ENCODE measurements around the gene RSPO3.
"Not testable (repeated sequence)": the region's sequence is repeated elsewhere in the genome, so short reads cannot be mapped to it uniquely, and the experiment has no call there.

Gene RSPO3, protein sequence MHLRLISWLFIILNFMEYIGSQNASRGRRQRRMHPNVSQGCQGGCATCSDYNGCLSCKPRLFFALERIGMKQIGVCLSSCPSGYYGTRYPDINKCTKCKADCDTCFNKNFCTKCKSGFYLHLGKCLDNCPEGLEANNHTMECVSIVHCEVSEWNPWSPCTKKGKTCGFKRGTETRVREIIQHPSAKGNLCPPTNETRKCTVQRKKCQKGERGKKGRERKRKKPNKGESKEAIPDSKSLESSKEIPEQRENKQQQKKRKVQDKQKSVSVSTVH

GRCh38 chr6:127118298-127119101 is at the start of gene RSPO3:
TSS of gene RSPO3 (plus strand) at chr6:127118671. CDS start at chr6:127119193, 522 bp downstream.
- DNase-seq, result peak in 1 of 2 donors; percentile 35

GRCh38 chr6:127069659-127070279 is 48.7 kb upstream of the RSPO3 start:
- DNase-seq, result no peak

DNA sequence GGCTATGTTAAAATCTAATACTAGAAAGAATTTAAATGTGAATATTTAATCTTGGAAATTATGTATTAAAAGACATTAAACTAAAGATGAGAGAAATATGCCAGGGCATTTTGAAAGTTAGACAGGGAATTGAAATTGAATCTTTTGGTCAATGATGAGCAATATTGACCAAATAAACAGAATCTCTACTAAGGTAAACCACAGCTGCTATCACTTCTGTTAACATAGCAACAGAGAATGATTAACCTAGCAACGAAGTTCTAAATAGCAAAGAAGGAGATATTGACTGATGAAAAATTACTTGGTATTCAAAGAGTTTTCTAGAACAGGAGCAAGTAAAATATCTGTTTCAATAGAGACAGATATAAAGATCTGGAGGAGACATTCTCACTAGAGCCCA is 45.2 kb upstream of the RSPO3 start:
- DNase-seq, result no peak

GRCh38 chr6:127076466-127076865 is 42.0 kb upstream of the RSPO3 start:
- DNase-seq, result no peak

DNA sequence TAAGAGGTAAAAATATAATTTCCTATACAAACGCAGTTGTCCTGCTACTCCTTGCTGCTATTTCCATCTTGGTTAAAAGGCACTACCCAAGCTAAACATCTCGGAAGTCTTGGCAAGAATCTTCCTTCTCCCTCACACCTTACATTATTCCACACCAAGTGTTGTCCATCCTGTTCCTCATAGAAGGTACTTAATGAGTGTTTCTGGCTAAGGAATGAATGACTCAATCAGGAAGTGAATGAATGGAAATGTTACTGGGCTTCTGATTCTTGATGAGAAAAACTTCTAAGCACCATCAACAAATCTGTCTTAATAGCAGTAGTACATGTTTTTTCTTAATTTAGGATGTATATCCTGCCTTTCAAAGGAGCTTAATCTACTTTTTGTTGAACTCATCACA is 40.6 kb upstream of the RSPO3 start:
- DNase-seq, result no peak

GRCh38 chr6:127078669-127079068 is 39.8 kb upstream of the RSPO3 start:
- DNase-seq, result no peak

DNA sequence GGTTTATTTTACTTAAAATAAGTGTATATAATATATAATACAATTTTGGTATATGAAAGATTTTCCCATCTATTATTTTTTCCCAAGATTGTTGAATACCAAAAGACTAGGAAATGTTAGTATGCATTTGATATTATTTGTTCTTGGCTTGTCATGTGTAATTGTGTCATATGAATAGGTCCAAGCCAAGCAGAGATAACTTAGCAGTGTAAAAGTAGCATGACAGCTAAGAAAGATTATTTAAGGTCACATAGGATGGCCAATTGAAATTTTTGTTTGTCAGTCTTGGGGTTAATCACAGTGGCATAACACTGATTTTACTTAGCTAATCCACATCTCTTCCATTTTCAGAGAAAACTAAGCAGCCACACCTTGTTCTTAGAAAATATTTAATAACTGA is 38.8 kb upstream of the RSPO3 start:
- DNase-seq, result no peak

DNA sequence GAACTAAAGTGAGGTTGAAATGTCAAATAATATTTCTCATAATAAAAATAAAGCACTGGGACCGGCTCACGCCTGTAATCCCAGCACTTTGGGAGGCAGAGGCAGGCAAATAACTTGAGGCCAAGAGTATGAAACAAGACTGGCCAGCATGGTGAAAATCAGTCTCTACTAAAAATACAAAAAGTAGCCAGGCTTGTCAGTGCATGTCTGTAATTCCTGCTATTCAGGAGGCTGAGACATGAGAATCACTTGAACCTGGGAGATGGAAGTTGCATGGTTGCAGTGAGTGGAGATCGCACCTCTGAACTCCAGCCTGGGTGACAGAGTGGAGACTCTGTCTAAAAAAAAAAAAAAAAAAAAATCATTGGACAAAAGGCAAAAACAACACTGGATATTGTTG is 38.4 kb upstream of the RSPO3 start:
- DNase-seq, result no peak

DNA sequence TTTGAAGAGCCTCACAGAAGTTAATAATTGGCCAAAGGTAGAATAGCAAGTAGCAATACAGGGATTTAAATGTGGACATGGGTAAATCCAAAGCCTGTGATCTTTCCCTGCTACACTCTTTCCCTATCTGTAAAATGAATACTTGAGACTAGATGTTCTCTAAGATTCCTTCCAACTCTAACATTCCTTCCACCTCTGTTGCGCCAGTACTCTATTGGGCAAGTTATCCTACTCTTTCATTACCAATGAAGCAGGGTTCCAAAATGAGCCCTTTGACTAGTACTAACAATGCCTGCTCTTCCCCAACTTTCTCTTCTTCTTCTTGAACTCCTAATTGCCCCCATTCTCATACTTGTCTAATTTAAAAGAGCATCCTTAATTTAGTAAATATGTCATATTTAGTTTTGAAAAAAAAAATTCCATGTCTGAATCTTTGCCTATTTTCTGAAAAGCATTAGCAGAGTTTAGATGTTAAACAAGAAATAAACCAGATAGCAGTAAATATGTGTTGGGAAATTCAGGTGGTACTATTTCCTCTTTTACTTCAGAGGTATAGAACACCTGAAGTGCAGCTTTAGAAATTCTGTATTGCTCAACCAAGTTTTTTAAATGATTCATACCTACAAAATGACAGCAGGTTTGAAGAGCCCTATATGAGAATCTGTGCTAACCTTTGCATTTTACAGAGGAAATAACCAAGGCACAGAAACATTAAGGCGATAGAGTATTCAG is 35.1 kb upstream of the RSPO3 start:
- DNase-seq, result no peak

DNA sequence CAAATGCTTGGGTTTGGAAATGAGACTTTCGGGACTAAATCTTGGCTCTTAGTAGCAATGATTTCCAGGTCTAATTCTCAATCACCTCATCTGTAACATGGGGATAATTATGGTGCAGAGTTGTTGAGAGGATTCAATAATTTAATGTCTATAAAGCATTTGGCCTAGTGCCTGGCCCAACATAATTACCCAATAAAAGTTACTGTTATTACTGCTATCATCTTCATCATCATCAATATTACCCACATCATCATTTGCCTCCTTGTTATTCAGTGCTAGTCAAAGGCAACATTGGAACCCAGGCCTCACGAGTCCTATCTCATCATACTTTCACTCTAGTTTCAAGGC is 34.5 kb upstream of the RSPO3 start:
- no peak for DNase-seq

GRCh38 chr6:127085181-127085580 is 33.3 kb upstream of the RSPO3 start:
- no peak for DNase-seq

- DNase-seq, result no peak
These were observed 28.4 kb upstream of the RSPO3 start for GRCh38 chr6:127090051-127090450.

DNA sequence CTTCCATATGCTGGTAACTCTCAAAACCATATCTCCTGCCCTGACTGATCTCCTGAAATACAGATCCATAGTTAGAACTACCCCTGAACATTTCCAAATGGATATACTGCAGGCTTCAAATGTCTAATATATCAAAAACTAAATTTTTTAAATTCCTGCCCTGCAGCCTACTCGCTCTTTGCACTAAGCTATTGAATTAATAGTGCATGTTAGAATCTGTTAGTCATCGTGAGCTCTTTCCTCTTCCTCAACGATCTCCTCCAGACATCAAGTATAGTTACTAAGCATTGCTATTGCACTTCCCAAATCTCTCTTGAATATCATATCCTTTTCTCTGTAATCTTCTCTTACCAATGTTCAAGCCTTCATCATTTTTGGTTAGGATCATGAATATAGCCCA is 26.0 kb upstream of the RSPO3 start:
- no peak for DNase-seq

DNA sequence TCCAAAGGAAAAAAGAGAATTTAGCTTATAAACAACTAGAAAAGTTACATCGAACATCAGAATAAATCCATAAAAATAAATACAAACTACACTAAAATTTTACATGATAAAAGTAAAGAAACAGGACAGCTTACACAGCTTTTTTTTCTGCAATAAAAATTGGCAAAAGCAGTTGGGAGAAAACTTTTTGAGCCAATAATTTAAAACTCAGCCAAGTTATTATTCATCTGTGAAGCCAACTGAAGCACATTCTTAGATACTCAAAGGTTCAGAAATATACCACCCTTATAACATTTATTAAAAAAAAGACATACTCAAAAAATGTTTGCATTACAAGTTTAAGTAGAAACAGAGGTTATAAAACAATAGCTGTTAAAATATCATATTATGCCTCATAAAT is 23.7 kb upstream of the RSPO3 start:
- no peak for DNase-seq

DNA sequence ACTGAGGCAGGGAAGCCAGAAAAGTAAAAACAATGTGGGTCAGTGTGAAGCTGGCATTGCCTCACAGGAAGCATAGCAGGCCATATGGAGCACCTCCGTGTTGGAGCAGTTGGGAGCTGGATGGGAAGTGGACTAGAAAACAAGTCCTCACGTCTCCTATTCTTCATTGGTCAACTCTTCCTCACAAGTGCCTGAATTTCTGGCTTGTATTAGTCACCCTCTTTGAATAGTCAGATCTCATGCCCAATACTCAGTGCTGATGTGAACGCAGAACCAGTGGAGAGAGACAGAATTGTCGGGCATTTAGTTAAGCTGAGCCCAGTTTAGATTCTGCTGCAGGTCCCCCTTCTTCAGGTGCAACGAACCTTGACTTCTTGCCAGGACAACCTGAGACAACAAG is 22.3 kb upstream of the RSPO3 start:
- no peak for DNase-seq

DNA sequence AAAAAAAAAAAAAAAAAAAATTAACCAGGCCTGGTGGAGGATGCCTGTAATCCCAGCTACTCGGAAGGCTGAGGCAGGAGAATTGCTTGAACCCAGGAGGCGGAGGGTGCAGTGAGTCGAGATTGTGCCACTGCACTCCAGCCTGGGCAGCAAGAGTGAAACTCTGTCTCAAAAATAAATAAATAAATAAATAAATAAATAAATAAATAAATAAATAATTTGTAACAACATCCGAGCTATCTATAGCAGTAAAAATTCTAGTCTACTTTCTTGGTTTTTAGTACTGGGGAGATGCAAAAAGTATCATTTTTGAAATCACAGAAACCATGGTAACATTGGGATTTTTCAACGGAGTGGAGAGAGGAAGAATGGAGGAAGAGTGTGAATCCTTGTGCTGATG is 21.0 kb upstream of the RSPO3 start:
- DNase-seq, result not testable (repeated sequence)

GRCh38 chr6:127100510-127101140 is 17.8 kb upstream of the RSPO3 start:
- DNase-seq, result peak; percentile 42 to 56

DNA sequence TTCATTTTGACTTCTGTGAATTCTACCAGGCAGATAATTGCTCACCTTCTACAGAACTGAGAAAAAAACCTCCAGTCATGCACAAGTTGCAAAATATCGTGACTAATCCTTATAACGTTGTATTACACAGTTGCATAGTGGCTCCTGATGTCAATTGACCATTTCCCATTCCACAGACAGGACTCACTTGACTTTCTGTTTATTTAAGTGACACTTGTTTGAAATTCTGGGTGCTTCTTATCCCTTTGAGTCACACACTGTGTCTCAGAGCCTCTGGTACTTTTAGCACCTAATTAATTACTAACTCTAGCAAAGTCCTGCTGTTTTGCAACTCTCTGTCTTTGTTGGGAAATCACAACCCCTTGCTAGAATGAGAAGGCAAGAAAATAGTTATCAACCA is 16.2 kb upstream of the RSPO3 start:
- DNase-seq, result peak; percentile 87 to 88

DNA sequence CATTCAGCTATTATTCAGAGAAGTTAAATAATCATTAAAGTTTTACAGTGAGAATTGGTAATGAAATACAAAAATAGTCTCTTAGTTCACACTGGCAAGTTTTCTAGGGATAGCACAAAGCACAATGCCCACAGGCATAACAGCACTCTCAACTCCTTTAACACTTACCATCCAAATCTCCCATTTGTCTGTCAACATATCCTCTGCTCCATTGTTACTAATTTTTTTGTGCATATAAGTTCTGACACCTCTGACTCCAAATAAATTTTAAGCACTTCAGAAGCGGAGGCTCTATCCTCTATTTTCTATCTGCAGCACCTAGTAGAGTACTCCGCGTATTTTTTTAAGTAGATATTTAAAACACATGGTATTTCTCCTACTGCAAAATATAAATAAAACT is 15.6 kb upstream of the RSPO3 start:
- no peak for DNase-seq

DNA sequence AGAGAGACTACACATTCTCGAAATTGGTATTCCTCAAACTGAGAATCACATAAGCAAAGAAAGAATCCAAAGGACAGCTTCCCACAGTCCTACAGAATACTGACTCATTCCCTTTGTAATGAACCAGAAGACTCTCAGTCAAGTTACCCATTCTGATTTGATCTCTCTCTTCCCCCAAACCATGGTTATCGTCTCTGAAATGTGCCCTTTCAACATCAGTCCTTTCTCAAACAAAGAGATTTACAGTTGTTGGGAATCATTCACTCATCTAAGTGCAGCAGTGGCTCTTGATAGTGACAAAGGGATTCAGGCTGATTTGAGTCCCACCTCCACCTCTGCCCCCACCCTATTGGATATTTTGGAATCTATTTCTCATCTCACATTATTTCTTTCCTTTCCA is 15.0 kb upstream of the RSPO3 start:
- DNase-seq, result no peak

- DNase-seq, result peak; percentile 37 to 55
These were observed 10.6 kb upstream of the RSPO3 start for GRCh38 chr6:127107916-127108315.

DNA sequence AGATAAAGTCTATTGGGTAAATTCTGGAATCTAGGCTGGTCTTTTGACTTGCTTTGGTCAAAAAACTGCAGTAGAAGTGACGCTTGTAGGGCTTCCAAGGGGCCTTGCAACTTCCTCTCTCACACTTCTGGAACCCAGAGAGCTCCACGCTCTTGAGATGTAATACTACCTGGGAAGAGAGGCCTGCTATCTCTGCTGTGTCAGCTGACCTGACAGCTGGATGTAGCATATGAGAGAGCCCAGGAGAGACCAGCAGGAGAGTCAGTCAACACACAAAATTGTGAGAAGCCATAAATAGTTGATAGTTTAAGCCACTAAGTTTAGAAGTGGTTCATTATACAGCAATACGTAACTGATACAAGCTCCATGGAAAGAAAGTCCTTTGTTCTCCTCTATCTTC is 7.8 kb upstream of the RSPO3 start:
- no peak for DNase-seq

DNA sequence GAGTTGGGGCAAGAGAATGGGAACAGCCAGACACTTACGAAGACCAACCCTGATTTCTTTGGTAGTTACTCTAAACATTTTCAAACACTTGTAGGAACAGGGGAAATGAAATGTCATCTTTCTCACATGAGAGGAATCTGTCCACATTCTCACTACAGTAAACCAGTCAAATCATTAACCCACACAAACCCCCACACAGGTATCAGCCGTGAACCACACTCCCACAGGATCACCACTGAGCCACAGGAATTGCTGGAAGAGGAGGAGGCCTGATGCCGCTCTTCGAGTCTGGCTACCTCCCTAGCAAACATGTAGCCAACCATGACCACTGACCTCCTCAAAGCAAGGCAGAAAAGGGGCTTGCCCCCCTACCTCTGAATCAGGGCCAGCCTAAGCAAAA is 6.9 kb upstream of the RSPO3 start:
- no peak for DNase-seq

All from inflammatory macrophage treated with lipopolysaccharide for 1 hour (primary cell).